HG03571 (cell line): ENCODE results near the gene OR10G4.
"Not testable (repeated sequence)": the region's sequence is repeated elsewhere in the genome, so short reads cannot be mapped to it uniquely, and the experiment has no call there.

Experiments used
- ATAC-seq: cut with Tn5 transposase; IDR thresholded peaks from one replicate; pipeline ENCODE4 v1.9.1; 2021; ENCODE audit not compliant: unreplicated experiment

The OR10G4 gene, protein sequence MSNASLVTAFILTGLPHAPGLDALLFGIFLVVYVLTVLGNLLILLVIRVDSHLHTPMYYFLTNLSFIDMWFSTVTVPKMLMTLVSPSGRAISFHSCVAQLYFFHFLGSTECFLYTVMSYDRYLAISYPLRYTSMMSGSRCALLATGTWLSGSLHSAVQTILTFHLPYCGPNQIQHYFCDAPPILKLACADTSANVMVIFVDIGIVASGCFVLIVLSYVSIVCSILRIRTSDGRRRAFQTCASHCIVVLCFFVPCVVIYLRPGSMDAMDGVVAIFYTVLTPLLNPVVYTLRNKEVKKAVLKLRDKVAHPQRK

GRCh38 chr11:124012697-124013096, at the start of gene OR10G4:
TSS of gene OR10G4 (plus strand) at chr11:124012997. CDS start at chr11:124015575, 2,578 bp downstream.
- ATAC-seq, result no peak

DNA sequence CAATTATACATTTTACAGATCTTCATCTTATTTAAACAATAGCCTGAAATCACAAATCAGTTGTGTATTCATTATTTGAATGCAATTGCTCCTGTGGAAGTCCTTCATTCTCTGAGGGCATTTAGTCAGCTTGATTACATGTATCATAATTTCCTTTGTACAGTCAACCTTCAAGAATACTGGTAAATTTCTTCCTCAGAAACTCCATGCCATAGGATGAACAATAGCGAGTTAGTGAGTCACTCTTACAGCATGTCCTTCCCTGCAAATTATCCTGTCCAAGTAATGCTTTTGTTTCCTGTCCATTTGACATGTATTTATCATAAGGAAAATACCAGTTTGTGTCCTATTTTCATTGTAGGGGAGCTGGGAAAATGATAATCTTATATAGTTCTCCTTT, 39.0 kb upstream of the OR10G4 start:
- no peak for ATAC-seq

DNA sequence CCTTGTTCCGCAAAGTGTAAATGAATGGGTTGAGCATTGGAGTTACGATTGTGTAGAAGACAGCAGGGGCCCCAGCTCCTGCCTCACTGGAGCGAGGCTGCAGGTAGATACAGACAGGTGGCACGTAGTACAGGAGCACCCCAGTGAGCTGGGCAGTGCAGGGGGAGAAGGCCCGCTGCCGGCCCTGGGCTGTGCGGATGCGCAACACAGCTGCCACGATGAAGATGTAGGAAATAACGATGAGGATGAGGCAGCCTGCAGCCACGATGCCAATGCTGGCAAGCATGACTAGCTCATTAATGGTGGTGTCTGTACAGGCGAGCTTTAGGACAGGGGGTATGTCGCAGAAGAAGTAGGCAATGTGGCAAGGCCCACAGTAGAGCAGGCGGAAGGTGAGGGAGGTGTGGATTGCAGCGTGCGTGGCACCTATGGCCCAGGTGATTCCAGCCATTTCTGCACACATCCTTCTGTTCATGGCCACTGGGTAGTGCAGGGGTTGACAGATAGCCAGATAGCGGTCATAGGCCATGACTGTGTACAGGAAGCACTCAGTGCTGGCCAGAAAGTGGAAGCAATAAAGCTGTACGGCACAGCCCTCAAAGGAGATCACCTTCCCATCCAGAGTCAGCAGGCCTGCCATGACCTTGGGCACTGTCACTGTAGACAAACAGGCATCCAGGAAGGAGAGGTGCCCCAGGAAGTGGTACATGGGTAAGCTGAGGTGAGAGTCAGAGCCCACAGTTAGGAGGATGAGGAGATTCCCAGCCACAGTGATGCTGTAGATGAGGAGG, 35.8 kb upstream of the OR10G4 start:
- ATAC-seq, result no peak

- ATAC-seq, result no peak
Measured at GRCh38 chr11:123977731-123978347, 35.0 kb upstream of the OR10G4 start, which contains the start of gene OR10S1. TSS of gene OR10S1 (minus strand) at chr11:123977781. CDS start at chr11:123977664, 117 bp downstream.

DNA sequence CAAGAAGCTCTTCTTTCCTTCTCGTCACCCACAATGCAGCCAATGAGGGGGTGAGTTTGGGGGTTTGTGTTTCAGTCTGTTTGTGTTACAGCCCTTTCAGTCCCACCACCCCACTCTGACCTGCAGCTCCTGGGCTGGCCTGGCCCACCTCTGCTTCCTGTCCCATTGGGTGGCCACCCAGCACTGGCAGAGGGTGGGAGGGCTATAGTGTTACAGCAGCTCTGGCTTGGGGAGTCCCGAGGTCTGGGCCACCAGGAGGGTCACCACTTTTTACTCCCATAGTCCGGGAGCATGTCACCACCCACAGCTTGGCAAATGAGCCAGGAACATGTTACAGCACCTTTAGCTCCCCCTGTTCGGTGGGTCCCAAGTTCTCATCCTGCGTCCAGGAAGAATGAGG, 33.5 kb upstream of the OR10G4 start:
- no peak for ATAC-seq

DNA sequence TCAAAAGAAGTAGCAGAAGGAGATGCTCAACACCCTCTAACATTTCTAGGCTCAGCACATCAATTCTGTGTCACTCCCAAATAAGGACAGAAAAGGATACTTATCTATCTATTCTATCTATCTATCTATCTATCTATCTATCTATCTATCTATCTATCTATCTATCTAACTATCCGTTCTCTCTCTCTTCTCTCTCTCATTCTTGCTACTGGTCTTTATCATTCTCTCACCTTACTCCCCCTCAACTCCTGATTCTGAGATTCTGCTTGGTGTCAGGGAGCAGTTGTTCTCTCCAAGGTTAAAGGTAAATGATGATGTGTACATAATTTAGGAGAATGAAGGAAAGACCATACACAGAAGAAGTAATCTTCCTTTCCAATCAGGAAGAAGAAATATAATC, 17.7 kb upstream of the OR10G4 start, which contains the start of gene OR10G6:
OR10G6 (minus strand) TSS at position 43 of the 400 bp plus-strand sequence; CDS start at position 43, 0 bp downstream.
- no peak for ATAC-seq

GRCh38 chr11:124015837-124016236, 3.0 kb downstream of the OR10G4 start:
- not testable (repeated sequence) for ATAC-seq

DNA sequence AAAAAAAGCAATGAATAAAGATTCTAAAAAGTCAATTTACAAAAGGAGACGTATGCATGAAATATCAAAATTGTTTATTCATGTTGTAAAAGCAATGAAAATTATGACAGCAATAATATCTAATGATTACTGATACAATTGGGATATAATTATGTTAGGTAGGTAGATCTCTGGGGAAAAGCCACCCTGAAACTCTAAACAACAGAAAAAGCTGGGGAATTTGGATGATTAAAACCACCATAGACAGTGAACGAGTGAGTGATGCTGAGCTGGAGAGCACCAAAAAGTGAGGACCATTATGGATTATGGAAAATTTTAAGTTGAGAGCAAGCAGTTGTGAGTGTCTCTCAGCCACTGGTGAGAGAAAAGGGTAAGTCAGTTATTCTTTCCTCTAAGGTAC, 13.7 kb downstream of the OR10G4 start, which contains the start of gene OR10G8:
OR10G8 (plus strand) TSS at position 301 of the 400 bp plus-strand sequence. CDS start 2,825 bp downstream, outside the sequence.
- no peak for ATAC-seq

GRCh38 chr11:124036666-124037065, 23.9 kb downstream of the OR10G4 start:
- no peak for ATAC-seq

- no peak for ATAC-seq
Measured at GRCh38 chr11:124039557-124039956, 26.8 kb downstream of the OR10G4 start.

GRCh38 chr11:124041254-124041653, 28.5 kb downstream of the OR10G4 start, which contains the start of gene OR10G7:
TSS of gene OR10G7 (minus strand) at chr11:124041325. CDS start at chr11:124039001, 2,324 bp downstream.
- no peak for ATAC-seq

DNA sequence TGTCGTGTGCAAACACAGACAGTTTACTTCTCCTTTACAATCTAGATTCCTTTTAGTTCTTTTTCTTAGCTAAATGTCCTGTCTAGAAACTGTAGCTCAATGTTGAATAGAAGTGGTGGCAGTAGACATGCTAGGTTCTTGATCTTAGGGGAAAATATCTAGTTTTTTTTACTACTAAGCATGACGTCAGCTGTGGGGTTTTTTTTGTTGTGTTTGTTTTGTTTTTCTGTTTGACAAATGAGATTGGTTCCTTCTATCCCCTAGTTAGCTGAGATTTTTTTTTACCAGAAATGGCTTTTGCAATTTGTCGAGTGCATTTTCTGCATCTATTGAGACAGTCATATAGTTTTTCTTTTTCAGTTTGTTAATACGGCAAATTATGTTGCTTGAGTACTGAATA, 30.6 kb downstream of the OR10G4 start:
- ATAC-seq, result no peak

GRCh38 chr11:124050748-124051147, 38.0 kb downstream of the OR10G4 start:
- ATAC-seq, result no peak

DNA sequence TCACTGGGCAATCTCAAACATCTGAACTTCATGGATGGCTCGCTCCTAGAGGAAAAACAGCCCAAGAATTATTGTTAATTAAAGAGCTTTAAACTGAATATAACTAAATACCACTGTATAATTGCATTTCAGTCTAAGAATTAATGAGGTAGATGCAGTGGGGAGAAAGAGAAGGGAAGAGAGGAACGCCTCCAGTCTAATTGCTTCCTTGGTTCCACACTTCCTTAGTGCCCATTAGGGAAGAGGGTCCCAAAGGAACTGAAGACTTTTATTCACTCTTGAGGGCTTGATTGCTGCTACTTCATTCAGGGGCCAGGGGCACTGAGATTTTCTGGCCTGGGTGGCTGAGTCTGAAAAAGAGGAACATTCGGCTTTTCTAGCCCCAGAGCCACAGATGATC, 40.2 kb downstream of the OR10G4 start:
- ATAC-seq, result no peak
